GM19328 (cell line): ENCODE data around the gene TRIM56.
"Not testable (repeated sequence)": the region's sequence is repeated elsewhere in the genome, so short reads cannot be mapped to it uniquely, and the experiment has no call there.

Experiments used
- ATAC-seq: cut with Tn5 transposase; IDR thresholded peaks from one replicate; pipeline ENCODE4 v1.9.1; 2021; ENCODE audit warnings: mild to moderate bottlenecking, moderate library complexity; ENCODE audit not compliant: unreplicated experiment

Gene TRIM56

DNA sequence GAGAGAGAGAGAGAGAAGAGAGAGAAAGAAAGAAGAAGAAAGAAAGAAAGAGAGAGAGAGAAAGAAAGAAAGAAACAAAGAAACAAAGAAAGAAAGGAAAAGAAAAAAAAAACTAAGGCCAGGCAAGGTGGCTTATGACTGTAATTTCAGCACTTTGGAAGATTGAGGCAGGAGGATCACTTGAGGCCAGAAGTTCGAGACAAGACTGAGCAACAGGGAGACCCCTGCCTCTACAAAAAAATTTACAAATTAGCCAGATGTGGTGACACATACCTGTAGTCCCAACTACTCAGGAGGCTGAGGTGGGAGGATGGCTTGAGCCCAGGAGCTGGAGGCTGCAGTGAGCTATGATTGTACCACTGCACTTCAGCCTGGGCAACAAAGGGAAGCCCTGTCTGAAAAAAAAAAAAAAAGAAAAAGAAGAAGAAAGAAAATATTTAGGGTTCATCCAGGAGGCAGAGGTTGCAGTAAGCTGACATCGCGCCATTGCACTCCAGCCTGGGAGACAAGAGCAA is 44.4 kb downstream of the TRIM56 start:
- no peak for ATAC-seq

- not testable (repeated sequence) for ATAC-seq
Measured at GRCh38 chr7:101132626-101133600, 47.6 kb downstream of the TRIM56 start.

DNA sequence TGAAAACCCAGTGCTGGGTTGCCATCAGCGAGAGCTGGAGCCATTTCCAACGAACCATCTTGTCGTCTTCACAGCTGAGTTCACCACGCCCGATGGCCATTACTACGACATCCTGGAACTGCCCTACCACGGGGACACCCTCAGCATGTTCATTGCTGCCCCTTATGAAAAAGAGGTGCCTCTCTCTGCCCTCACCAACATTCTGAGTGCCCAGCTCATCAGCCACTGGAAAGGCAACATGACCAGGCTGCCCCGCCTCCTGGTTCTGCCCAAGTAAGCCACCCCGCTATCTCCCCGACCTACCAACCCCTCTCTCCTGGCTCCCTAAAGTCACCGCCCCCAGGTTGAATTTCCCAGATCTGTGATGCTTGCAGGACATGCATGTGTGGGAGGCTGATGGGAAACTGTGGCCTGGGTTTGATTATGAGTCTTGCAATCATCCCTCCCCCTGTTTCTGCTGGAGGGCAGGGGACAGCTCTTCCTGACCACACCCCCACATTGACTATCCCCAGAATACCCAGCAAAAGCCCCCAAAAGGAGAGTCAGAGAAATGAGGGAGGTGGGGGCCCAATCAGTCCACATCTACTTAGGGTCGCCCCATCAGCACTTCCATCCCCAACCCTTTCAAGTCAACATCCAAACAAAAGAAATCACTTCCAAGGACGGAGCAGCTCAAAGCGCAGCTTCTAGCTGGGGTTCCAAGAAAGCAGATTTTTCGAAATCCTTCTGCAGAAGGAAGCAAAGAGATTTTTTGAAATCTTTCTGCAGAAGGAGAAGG is 48.5 kb downstream of the TRIM56 start:
- ATAC-seq: no peak

DNA sequence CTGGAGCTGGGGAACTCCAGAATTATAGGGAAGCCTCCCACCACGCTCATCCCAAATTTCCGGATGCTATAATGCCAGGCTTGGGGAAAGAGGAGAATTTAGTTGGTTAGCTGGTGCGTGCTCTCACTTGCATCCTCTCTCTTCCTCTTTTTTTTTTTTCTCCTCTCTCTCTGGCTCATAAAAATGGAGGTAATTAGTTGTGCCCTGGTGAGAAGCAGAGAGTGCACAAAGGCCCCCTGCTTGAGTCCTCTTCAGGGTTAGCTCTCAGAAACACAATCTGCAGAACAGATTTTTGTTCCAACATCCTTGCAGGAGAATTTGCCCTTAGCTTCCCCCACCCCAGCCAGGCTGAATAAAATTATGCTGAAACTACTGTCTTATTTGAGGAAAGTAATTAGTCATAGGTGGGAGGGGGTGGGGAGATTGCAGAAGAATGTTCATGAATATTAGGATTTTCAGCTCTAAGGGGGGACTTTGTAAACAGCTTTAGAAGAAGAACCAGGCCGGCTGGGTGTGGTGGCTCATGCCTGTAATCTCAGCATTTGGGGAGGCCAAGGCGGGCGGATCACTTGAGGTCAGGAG is 49.2 kb downstream of the TRIM56 start:
- no peak for ATAC-seq

GRCh38 chr7:101137651-101138212 is 52.5 kb downstream of the TRIM56 start:
- ATAC-seq: no peak

- ATAC-seq: no peak
Measured at GRCh38 chr7:101138213-101138870, 53.1 kb downstream of the TRIM56 start.

DNA sequence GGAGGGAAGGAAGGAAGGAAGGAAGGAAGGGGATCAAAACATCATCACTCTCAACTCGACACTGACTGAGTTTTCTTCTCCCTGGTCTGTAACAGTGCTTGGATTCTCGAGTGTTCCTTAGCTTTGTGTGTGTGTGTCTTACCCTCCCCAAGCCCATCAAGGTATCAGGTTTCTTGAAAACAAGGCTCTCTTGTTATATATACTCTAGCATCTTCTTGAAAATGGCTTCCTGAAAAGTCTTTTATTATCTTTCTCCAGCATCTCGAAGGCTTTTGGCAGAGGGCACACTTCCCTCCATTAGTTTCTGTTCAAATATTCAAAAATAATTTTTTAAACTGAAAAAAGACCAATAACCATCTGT is 55.0 kb downstream of the TRIM56 start:
- no peak for ATAC-seq

GRCh38 chr7:101140746-101141382 is 55.6 kb downstream of the TRIM56 start:
- ATAC-seq: no peak
